HepG2 (cell line): ENCODE data around the gene FOLR1. TPM values are rescaled to one million over a fixed set of nuclear protein-coding genes. Genes with fewer than 3 reads are reported as not detected.
A peak's percentile ranks its signal among the peaks of the same experiment; 100 is the strongest.

Experiments used
- ARNT ChIP-seq: fragments of 450-650 bp; IDR thresholded peaks from 2 replicates; pipeline ENCODE4 v1.6.1; 2017
- BORCS8-MEF2B ChIP-seq: sonication (generic); formaldehyde crosslinking; IDR thresholded peaks from 2 replicates; pipeline ENCODE4 v1.8.0; 2022; ENCODE audit warnings: mild to moderate bottlenecking, missing genetic modification reagents
- CREB1 ChIP-seq, 2 experiments: fragments of 450-650 bp in 1 of 2; IDR thresholded peaks; 2 replicates each; pipeline ENCODE4 v1.6.1; 2016 to 2017; ENCODE audit warnings: control low read depth in 1 of 2, mild to moderate bottlenecking in 1 of 2, missing compliant biosample characterization in 1 of 2, missing genetic modification characterization in 1 of 2
- ERF ChIP-seq: IDR thresholded peaks from 2 replicates; pipeline ENCODE4 v1.6.1; 2018; ENCODE audit warnings: missing biosample characterization, missing genetic modification reagents
- GTF2F1 ChIP-seq: fragments of 150-350 bp; IDR thresholded peaks from 2 replicates; pipeline ENCODE4 v1.6.1; 2014; ENCODE audit warnings: low read length
- HNRNPLL ChIP-seq: fragments of 200-400 bp; formaldehyde crosslinking; IDR thresholded peaks from 2 replicates; pipeline ENCODE4 v1.6.1; 2017; ENCODE audit warnings: mild to moderate bottlenecking, low read depth, low read length; ENCODE audit not compliant: poor library complexity, severe bottlenecking
- NCOA2 ChIP-seq: sonication (generic); formaldehyde crosslinking; IDR thresholded peaks from 2 replicates; pipeline ENCODE4 v1.8.0; 2022; ENCODE audit warnings: inconsistent platforms
- REL ChIP-seq: sonication (generic); formaldehyde crosslinking; conservative IDR thresholded peaks from 2 replicates; pipeline ENCODE4 v1.8.0; 2022; ENCODE audit warnings: mild to moderate bottlenecking, missing genetic modification reagents, moderate library complexity
- SP5 ChIP-seq: IDR thresholded peaks from 2 replicates; pipeline ENCODE4 v1.6.1; 2016; ENCODE audit warnings: low read depth, borderline replicate concordance
- SYNCRIP ChIP-seq: fragments of 200-400 bp; formaldehyde crosslinking; IDR thresholded peaks from 2 replicates; pipeline ENCODE4 v1.6.1; 2018; ENCODE audit warnings: mild to moderate bottlenecking, low read depth, low read length; ENCODE audit not compliant: insufficient read depth
- TEAD2 ChIP-seq: sonication (generic); formaldehyde crosslinking; IDR thresholded peaks from 2 replicates; pipeline ENCODE4 v1.9.0; 2021; ENCODE audit warnings: missing genetic modification reagents
- TGIF2 ChIP-seq: IDR thresholded peaks from 2 replicates; pipeline ENCODE4 v1.6.1; 2016; ENCODE audit warnings: control low read depth, missing compliant biosample characterization
- YEATS4 ChIP-seq: sonication (generic); formaldehyde crosslinking; IDR thresholded peaks from 2 replicates; pipeline ENCODE4 v1.4.0; 2020; ENCODE audit warnings: missing genetic modification reagents, borderline replicate concordance
- ZNF253 ChIP-seq: sonication (generic); formaldehyde crosslinking; IDR thresholded peaks from 2 replicates; pipeline ENCODE4 v1.8.0; 2022; ENCODE audit warnings: mild to moderate bottlenecking, missing genetic modification reagents, borderline replicate concordance
- ZNF468 ChIP-seq: sonication (generic); formaldehyde crosslinking; IDR thresholded peaks from 2 replicates; pipeline ENCODE4 v1.8.0; 2022; ENCODE audit warnings: mild to moderate bottlenecking, moderate library complexity, missing genetic modification reagents
- ZNF550 ChIP-seq: sonication (generic); formaldehyde crosslinking; IDR thresholded peaks from 2 replicates; pipeline ENCODE4 v1.4.0; 2020; ENCODE audit warnings: mild to moderate bottlenecking, missing genetic modification reagents, borderline replicate concordance
- ZNF678 ChIP-seq: sonication (generic); formaldehyde crosslinking; IDR thresholded peaks from 2 replicates; pipeline ENCODE4 v1.4.0; 2020; ENCODE audit warnings: mild to moderate bottlenecking, missing genetic modification reagents
- ZNF772 ChIP-seq: sonication (generic); formaldehyde crosslinking; IDR thresholded peaks from 2 replicates; pipeline ENCODE4 v1.5.0; 2020; ENCODE audit warnings: mild to moderate bottlenecking, missing genetic modification reagents
- ZNF775 ChIP-seq: sonication (generic); formaldehyde crosslinking; IDR thresholded peaks from 2 replicates; pipeline ENCODE4 v1.4.0; 2020; ENCODE audit warnings: missing genetic modification reagents, mild to moderate bottlenecking, moderate library complexity, borderline replicate concordance
- ZNF790 ChIP-seq: sonication (generic); formaldehyde crosslinking; IDR thresholded peaks from 2 replicates; pipeline ENCODE4 v1.8.0; 2022; ENCODE audit warnings: missing genetic modification reagents, mild to moderate bottlenecking, borderline replicate concordance
- ZSCAN12 ChIP-seq: sonication (generic); formaldehyde crosslinking; IDR thresholded peaks from 2 replicates; pipeline ENCODE4 v1.9.0; 2021; ENCODE audit warnings: mild to moderate bottlenecking, missing genetic modification reagents
- polyA plus RNA-seq, 8 experiments: library from polyadenylated mRNA; depleted of rRNA in 3 of 8; stranded (reverse) in 7 of 8; unstranded in 1 of 8; fragments of >200 nt; fragmentation: Illumina TruSeq in 4 of 8; extraction: Trizol in 4 of 8; gene quantifications; 2 replicates each; pipeline versions ENCODE4 v1.2.1 to v1.2.3, GENCODE V29; 2011 to 2016; ENCODE audit warnings: low read depth in 4 of 8, missing spikeins in 1 of 8, mixed read lengths in 1 of 8; ENCODE audit not compliant: insufficient read depth in 1 of 8
- total RNA-seq, 5 experiments: library from RNA; depleted of rRNA; stranded (reverse); fragments of >200 nt; fragmentation: Illumina TruSeq; extraction: Trizol; gene quantifications; 2 replicates each; pipeline ENCODE4 v1.2.3, GENCODE V29; 2016; ENCODE audit warnings: low read depth in 1 of 5
- TF ChIP-seq, protein P1 (sequence below): sonication (generic); formaldehyde crosslinking; IDR thresholded peaks from 2 replicates; pipeline ENCODE4 v1.8.0; 2022; ENCODE audit warnings: mild to moderate bottlenecking, missing genetic modification reagents
- TF ChIP-seq, protein P2 (sequence below): sonication (generic); formaldehyde crosslinking; IDR thresholded peaks from 2 replicates; pipeline ENCODE4 v1.4.0; 2020; ENCODE audit warnings: missing genetic modification reagents, borderline replicate concordance
- TF ChIP-seq, protein P3 (sequence below): sonication (generic); formaldehyde crosslinking; IDR thresholded peaks from 2 replicates; pipeline ENCODE4 v1.8.0; 2022; ENCODE audit warnings: missing genetic modification reagents, mild to moderate bottlenecking, inconsistent platforms, borderline replicate concordance
- TF ChIP-seq, protein P4 (sequence below): sonication (generic); formaldehyde crosslinking; IDR thresholded peaks from 2 replicates; pipeline ENCODE4 v1.8.1; 2023; ENCODE audit warnings: missing genetic modification reagents, mild to moderate bottlenecking, borderline replicate concordance

FOLR1 gene
- total and polyA plus RNA-seq, 2 of the 13 experiments (the other 11 are each of a cell fraction or from before 2014, with no cell fraction given): 0.20 TPM; not detected in 1

DNA sequence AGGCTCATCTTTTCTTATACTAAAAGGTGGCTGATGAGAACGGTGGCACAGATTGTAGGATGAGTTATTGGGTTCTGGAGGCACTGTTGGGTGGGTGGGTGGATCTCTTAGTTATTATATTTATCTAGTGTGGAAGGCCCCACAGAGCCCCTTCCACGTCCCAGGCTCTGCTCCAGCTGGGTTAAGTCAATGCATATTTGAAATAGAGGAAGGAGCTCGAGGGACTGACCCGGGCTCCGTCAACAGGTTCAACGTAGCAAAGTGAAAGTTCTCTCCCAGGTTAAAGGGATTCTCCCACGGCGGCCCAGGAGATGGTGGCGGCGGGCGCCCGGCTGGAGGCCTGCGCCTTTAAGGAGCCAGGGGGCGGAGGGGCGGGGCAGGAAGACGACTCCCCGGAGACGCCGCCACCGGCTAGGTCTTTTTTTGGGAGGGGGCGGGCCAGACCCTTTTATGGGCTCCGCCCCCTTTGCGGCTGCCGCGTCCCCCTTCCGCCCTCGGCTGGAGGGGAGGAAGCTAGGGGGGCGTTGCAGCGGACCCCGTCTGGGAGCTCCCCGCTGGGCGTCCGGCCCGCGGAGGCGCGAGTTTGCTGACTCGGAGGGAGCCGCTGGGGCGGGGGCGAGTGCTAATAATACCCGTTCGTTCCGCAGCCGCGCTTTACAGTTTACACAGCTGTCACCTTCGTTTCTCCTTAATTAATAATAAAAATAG lies 31.1 kb downstream of the FOLR1 start (continued):
- TF ChIP-seq, protein P1, sequence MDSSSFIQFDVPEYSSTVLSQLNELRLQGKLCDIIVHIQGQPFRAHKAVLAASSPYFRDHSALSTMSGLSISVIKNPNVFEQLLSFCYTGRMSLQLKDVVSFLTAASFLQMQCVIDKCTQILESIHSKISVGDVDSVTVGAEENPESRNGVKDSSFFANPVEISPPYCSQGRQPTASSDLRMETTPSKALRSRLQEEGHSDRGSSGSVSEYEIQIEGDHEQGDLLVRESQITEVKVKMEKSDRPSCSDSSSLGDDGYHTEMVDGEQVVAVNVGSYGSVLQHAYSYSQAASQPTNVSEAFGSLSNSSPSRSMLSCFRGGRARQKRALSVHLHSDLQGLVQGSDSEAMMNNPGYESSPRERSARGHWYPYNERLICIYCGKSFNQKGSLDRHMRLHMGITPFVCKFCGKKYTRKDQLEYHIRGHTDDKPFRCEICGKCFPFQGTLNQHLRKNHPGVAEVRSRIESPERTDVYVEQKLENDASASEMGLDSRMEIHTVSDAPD (CRISPR knock-in tag): no peak
- TF ChIP-seq HNRNPLL (peak; percentile 65), ZNF678 (no peak), ZSCAN12 (CRISPR knock-in tag) (no peak), ZNF790 (CRISPR knock-in tag) (0 out of 2 replicates have a peak, but pooled peaks have one; percentile 29), TGIF2 (CRISPR knock-in tag) (no peak), ARNT (no peak), GTF2F1 (no peak), SP5 (CRISPR knock-in tag) (peak; percentile 59), SYNCRIP (no peak), REL (CRISPR knock-in tag) (no peak), ZNF253 (CRISPR knock-in tag) (no peak), ZNF772 (0 out of 2 replicates have a peak, but pooled peaks have one; percentile 23), YEATS4 (CRISPR knock-in tag) (no peak; the same call in 1 of the 2 replicates), TEAD2 (CRISPR knock-in tag) (no peak), ZNF468 (CRISPR knock-in tag) (no peak), ZNF550 (no peak), ZNF775 (no peak), NCOA2 (no peak), ERF (peak; percentile 19; the same call in 1 of the 2 replicates), BORCS8-MEF2B (CRISPR knock-in tag) (no peak), CREB1 (IDR thresholded peaks at IDR 0.05) (no peak), CREB1 (CRISPR knock-in tag; IDR thresholded peaks at IDR 0.05) (peak; percentile 57; the same call in 1 of the 2 replicates)
- TF ChIP-seq, protein P2, sequence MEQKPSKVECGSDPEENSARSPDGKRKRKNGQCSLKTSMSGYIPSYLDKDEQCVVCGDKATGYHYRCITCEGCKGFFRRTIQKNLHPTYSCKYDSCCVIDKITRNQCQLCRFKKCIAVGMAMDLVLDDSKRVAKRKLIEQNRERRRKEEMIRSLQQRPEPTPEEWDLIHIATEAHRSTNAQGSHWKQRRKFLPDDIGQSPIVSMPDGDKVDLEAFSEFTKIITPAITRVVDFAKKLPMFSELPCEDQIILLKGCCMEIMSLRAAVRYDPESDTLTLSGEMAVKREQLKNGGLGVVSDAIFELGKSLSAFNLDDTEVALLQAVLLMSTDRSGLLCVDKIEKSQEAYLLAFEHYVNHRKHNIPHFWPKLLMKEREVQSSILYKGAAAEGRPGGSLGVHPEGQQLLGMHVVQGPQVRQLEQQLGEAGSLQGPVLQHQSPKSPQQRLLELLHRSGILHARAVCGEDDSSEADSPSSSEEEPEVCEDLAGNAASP (CRISPR knock-in tag): no peak
- TF ChIP-seq, protein P3, sequence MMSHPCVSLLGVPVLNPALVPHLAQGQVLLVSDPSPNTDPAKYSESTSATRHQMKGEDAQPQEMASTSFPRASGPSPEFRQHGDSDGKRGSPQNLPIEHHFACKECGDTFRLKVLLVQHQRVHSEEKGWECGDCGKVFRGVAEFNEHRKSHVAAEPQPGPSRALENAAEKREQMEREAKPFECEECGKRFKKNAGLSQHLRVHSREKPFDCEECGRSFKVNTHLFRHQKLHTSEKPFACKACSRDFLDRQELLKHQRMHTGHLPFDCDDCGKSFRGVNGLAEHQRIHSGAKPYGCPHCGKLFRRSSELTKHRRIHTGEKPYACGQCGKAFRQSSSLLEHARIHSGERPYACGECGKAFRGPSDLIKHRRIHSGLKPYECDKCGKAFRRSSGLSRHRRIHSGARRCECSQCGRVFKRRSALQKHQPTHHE (CRISPR knock-in tag): no peak
- TF ChIP-seq, protein P4, sequence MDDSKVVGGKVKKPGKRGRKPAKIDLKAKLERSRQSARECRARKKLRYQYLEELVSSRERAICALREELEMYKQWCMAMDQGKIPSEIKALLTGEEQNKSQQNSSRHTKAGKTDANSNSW (CRISPR knock-in tag): no peak
